Stimulated activated naive CD8-positive, alpha-beta T cell treated with anti-CD3 and anti-CD28 coated beads, Interleukin-15, Interleukin-2, amounts not matched to agents 100 ng/mL and 50 ng/mL, for 24 hours (primary cell): ENCODE results near the gene GPRC5D.

Experiments used
- H3K27ac Mint-ChIP-seq: one replicate; pipeline ENCODE4 v1.8.0; 2021; ENCODE audit warnings: mild to moderate bottlenecking, mixed read lengths
- H3K27me3 Mint-ChIP-seq: one replicate; pipeline ENCODE4 v1.8.0; 2021; ENCODE audit warnings: mixed read lengths
- H3K36me3 Mint-ChIP-seq: one replicate; pipeline ENCODE4 v1.8.0; 2021; ENCODE audit warnings: low read depth, mixed read lengths
- H3K4me1 Mint-ChIP-seq: one replicate; pipeline ENCODE4 v1.8.0; 2021; ENCODE audit warnings: low read depth, mixed read lengths
- H3K4me3 Mint-ChIP-seq: one replicate; pipeline ENCODE4 v1.8.0; 2021; ENCODE audit warnings: mild to moderate bottlenecking, mixed read lengths
- H3K9me3 Mint-ChIP-seq: one replicate; pipeline ENCODE4 v1.8.0; 2021; ENCODE audit warnings: mixed read lengths

Gene GPRC5D

GRCh38 chr12:12987421-12987820 is 35.5 kb upstream of the GPRC5D start:
- Mint-ChIP-seq H3K9me3 (no peaks in the 10 kb centered on the region), H3K27me3 (no peaks in the 10 kb centered on the region), H3K36me3 (peaks cover 22% of the 10 kb centered on the region), H3K4me1 (peaks cover 2% of the 10 kb centered on the region), H3K27ac (no peak overlapping the region), H3K4me3 (no peak overlapping the region)

- H3K4me3 Mint-ChIP-seq = no peak overlapping the region
- no peaks in the 10 kb centered on the region for H3K9me3 Mint-ChIP-seq
Measured at GRCh38 chr12:12986775-12987331, 34.9 kb upstream of the GPRC5D start.

GRCh38 chr12:12985817-12986408 is 33.9 kb upstream of the GPRC5D start:
- no peak overlapping the region for H3K27ac Mint-ChIP-seq
- peaks cover 22% of the 10 kb centered on the region for H3K36me3 Mint-ChIP-seq
- H3K9me3 Mint-ChIP-seq = no peaks in the 10 kb centered on the region
- no peak overlapping the region for H3K4me3 Mint-ChIP-seq
- no peaks in the 10 kb centered on the region for H3K27me3 Mint-ChIP-seq
- H3K4me1 Mint-ChIP-seq = no peaks in the 10 kb centered on the region

More at GRCh38 chr12:12986775-12987331, 34.9 kb upstream of the GPRC5D start:
- Mint-ChIP-seq H3K27ac (no peak overlapping the region), H3K27me3 (no peaks in the 10 kb centered on the region), H3K36me3 (peaks cover 22% of the 10 kb centered on the region), H3K4me1 (no peaks in the 10 kb centered on the region)

- H3K4me3 Mint-ChIP-seq = no peak overlapping the region
- H3K4me1 Mint-ChIP-seq = no peaks in the 10 kb centered on the region
- peaks cover 22% of the 10 kb centered on the region for H3K36me3 Mint-ChIP-seq
- H3K27me3 Mint-ChIP-seq = no peaks in the 10 kb centered on the region
- H3K27ac Mint-ChIP-seq = no peak overlapping the region
- no peaks in the 10 kb centered on the region for H3K9me3 Mint-ChIP-seq
Measured at GRCh38 chr12:12984149-12984548, 32.2 kb upstream of the GPRC5D start.

GRCh38 chr12:12983420-12984035 is 31.6 kb upstream of the GPRC5D start:
- Mint-ChIP-seq H3K27ac (no peak overlapping the region), H3K27me3 (no peaks in the 10 kb centered on the region), H3K4me1 (no peaks in the 10 kb centered on the region), H3K9me3 (no peaks in the 10 kb centered on the region), H3K36me3 (peaks cover 22% of the 10 kb centered on the region), H3K4me3 (no peak overlapping the region)

- Mint-ChIP-seq H3K36me3 (peaks cover 18% of the 10 kb centered on the region), H3K4me3 (no peak overlapping the region), H3K4me1 (no peaks in the 10 kb centered on the region), H3K9me3 (no peaks in the 10 kb centered on the region), H3K27ac (no peak overlapping the region), H3K27me3 (no peaks in the 10 kb centered on the region)
Measured at GRCh38 chr12:12982331-12982730, 30.4 kb upstream of the GPRC5D start.

GRCh38 chr12:12979731-12980259 is 27.8 kb upstream of the GPRC5D start:
- Mint-ChIP-seq H3K36me3 (peaks cover 22% of the 10 kb centered on the region), H3K27ac (no peak overlapping the region), H3K9me3 (no peaks in the 10 kb centered on the region)

GRCh38 chr12:12979126-12979525 is 27.2 kb upstream of the GPRC5D start:
- peaks cover 25% of the 10 kb centered on the region for H3K36me3 Mint-ChIP-seq
- peaks cover 4% of the 10 kb centered on the region for H3K9me3 Mint-ChIP-seq
- H3K27ac Mint-ChIP-seq = no peak overlapping the region

More at GRCh38 chr12:12979731-12980259, 27.8 kb upstream of the GPRC5D start:
- Mint-ChIP-seq H3K4me1 (no peaks in the 10 kb centered on the region), H3K4me3 (no peak overlapping the region), H3K27me3 (no peaks in the 10 kb centered on the region)

GRCh38 chr12:12977231-12977630 is 25.3 kb upstream of the GPRC5D start:
- Mint-ChIP-seq H3K9me3 (peaks cover 16% of the 10 kb centered on the region), H3K4me3 (no peak overlapping the region), H3K36me3 (peaks cover 34% of the 10 kb centered on the region), H3K27ac (no peak overlapping the region), H3K27me3 (no peaks in the 10 kb centered on the region), H3K4me1 (no peaks in the 10 kb centered on the region)

More at GRCh38 chr12:12979126-12979525, 27.2 kb upstream of the GPRC5D start:
- no peak overlapping the region for H3K4me3 Mint-ChIP-seq
- H3K27me3 Mint-ChIP-seq = no peaks in the 10 kb centered on the region
- no peaks in the 10 kb centered on the region for H3K4me1 Mint-ChIP-seq

- Mint-ChIP-seq H3K9me3 (peaks cover 19% of the 10 kb centered on the region), H3K4me3 (no peak overlapping the region), H3K27me3 (no peaks in the 10 kb centered on the region), H3K4me1 (no peaks in the 10 kb centered on the region), H3K27ac (no peak overlapping the region), H3K36me3 (peaks cover 43% of the 10 kb centered on the region)
Measured at GRCh38 chr12:12976366-12976765, 24.4 kb upstream of the GPRC5D start.

GRCh38 chr12:12975322-12976077 is 23.5 kb upstream of the GPRC5D start:
- Mint-ChIP-seq H3K9me3 (peaks cover 19% of the 10 kb centered on the region), H3K27me3 (no peaks in the 10 kb centered on the region), H3K36me3 (peaks cover 49% of the 10 kb centered on the region), H3K4me3 (no peak overlapping the region), H3K27ac (no peak overlapping the region), H3K4me1 (no peaks in the 10 kb centered on the region)

GRCh38 chr12:12974211-12974610 is 22.2 kb upstream of the GPRC5D start:
- Mint-ChIP-seq H3K36me3 (peaks cover 53% of the 10 kb centered on the region), H3K4me1 (no peaks in the 10 kb centered on the region), H3K27me3 (no peaks in the 10 kb centered on the region), H3K9me3 (peaks cover 19% of the 10 kb centered on the region), H3K27ac (no peak overlapping the region), H3K4me3 (no peak overlapping the region)

GRCh38 chr12:12973019-12973418 is 21.0 kb upstream of the GPRC5D start:
- peaks cover 57% of the 10 kb centered on the region for H3K36me3 Mint-ChIP-seq
- H3K27ac Mint-ChIP-seq = no peak overlapping the region
- no peak overlapping the region for H3K4me3 Mint-ChIP-seq
- H3K4me1 Mint-ChIP-seq = no peaks in the 10 kb centered on the region
- H3K9me3 Mint-ChIP-seq = peaks cover 19% of the 10 kb centered on the region
- no peaks in the 10 kb centered on the region for H3K27me3 Mint-ChIP-seq

GRCh38 chr12:12965836-12966235 is 13.9 kb upstream of the GPRC5D start:
- Mint-ChIP-seq H3K27ac (no peak overlapping the region), H3K4me1 (peaks cover 5% of the 10 kb centered on the region), H3K4me3 (no peak overlapping the region), H3K27me3 (no peaks in the 10 kb centered on the region), H3K36me3 (peaks cover 19% of the 10 kb centered on the region), H3K9me3 (no peaks in the 10 kb centered on the region)

GRCh38 chr12:12964255-12964654 is 12.3 kb upstream of the GPRC5D start:
- Mint-ChIP-seq H3K9me3 (no peaks in the 10 kb centered on the region), H3K36me3 (peaks cover 12% of the 10 kb centered on the region), H3K4me1 (peaks cover 5% of the 10 kb centered on the region), H3K27me3 (no peaks in the 10 kb centered on the region), H3K27ac (peak overlapping the region; percentile 6), H3K4me3 (no peak overlapping the region)
